ENCODE results near the gene PIH1D2. TPM values are rescaled to one million over a fixed set of nuclear protein-coding genes. Genes with fewer than 3 reads are reported as not detected.

The PIH1D2 gene
- total RNA-seq, 1 experiment from 2014 or later: 2.8 TPM

GRCh38 chr11:112042961-112043304, 30.9 kb downstream of the PIH1D2 start:
- Histone ChIP-seq H3K4me3 (ENCODE audit: low read depth, low read length, poor library complexity, severe bottlenecking) (no peak overlapping the region), H3K9me3 (ENCODE audit: low read depth, low read length, poor library complexity, severe bottlenecking) (no peaks in the 10 kb centered on the region), H3K36me3 (ENCODE audit: insufficient read depth, low read length, poor library complexity, severe bottlenecking) (peaks cover 57% of the 10 kb centered on the region), H3K27ac (ENCODE audit: low read depth, low read length, poor library complexity, severe bottlenecking) (peak overlapping the region; percentile 4), H3K27me3 (replicated peaks; ENCODE audit: insufficient read depth, low read depth, low read length, poor library complexity) (no peaks in the 10 kb centered on the region), H3K4me1 (ENCODE audit: insufficient read depth, low read length, poor library complexity, severe bottlenecking) (peaks cover 3% of the 10 kb centered on the region)
- ChIA-PET POLR2A (ENCODE audit: low non-redundant PET) (interaction anchor here (0.6 kb wide), 1 partner anchor 105 kb away, joined by 13 read pairs; no protein-coding TSS in a partner anchor), CTCF (no interaction called here)
- intact Hi-C loops (cut with micrococcal nuclease; ENCODE audit: unreplicated experiment): no loop called here
- no TSS peak for BruUV-seq (replicated peaks)
- DNase-seq (ENCODE audit: low spot score): no peak
- no peak for TF ChIP-seq CTCF (conservative IDR thresholded peaks at IDR 0.05; ENCODE audit: low read depth, low read length)
- no peak for TF ChIP-seq EZH2 (IDR thresholded peaks at IDR 0.05; ENCODE audit: borderline replicate concordance, low read depth, low read length, poor library complexity, severe bottlenecking)

- ChIA-PET POLR2A (ENCODE audit: low non-redundant PET) (interaction anchor here (0.6 kb wide), 1 partner anchor 104 kb away, joined by 13 read pairs; no protein-coding TSS in a partner anchor), CTCF (no interaction called here)
- no TSS peak for BruUV-seq (replicated peaks)
Measured at GRCh38 chr11:112042161-112042960, 31.5 kb downstream of the PIH1D2 start.

GRCh38 chr11:112037527-112037926, 36.3 kb downstream of the PIH1D2 start:
- TF ChIP-seq EZH2 (IDR thresholded peaks at IDR 0.05; ENCODE audit: borderline replicate concordance, low read depth, low read length, poor library complexity, severe bottlenecking) (no peak), CTCF (conservative IDR thresholded peaks at IDR 0.05; ENCODE audit: low read depth, low read length) (no peak)
- BruUV-seq (replicated peaks): no TSS peak
- Histone ChIP-seq H3K9me3 (ENCODE audit: low read depth, low read length, poor library complexity, severe bottlenecking) (no peaks in the 10 kb centered on the region), H3K4me3 (ENCODE audit: low read depth, low read length, poor library complexity, severe bottlenecking) (no peak overlapping the region), H3K27ac (ENCODE audit: low read depth, low read length, poor library complexity, severe bottlenecking) (no peak overlapping the region), H3K36me3 (ENCODE audit: insufficient read depth, low read length, poor library complexity, severe bottlenecking) (peaks cover 57% of the 10 kb centered on the region), H3K4me1 (ENCODE audit: insufficient read depth, low read length, poor library complexity, severe bottlenecking) (no peaks in the 10 kb centered on the region), H3K27me3 (replicated peaks; ENCODE audit: insufficient read depth, low read depth, low read length, poor library complexity) (no peaks in the 10 kb centered on the region)
- DNase-seq (ENCODE audit: low spot score): no peak
- intact Hi-C loops (cut with micrococcal nuclease; ENCODE audit: unreplicated experiment): no loop called here
- ChIA-PET CTCF (no interaction called here), POLR2A (ENCODE audit: low non-redundant PET) (interaction anchor here (0.5 to 0.7 kb wide), 2 partner anchors 144 to 602 kb away, joined by 3 read pairs; no protein-coding TSS in a partner anchor)

More at GRCh38 chr11:112042161-112042960, 31.5 kb downstream of the PIH1D2 start:
- Histone ChIP-seq H3K36me3 (ENCODE audit: insufficient read depth, low read length, poor library complexity, severe bottlenecking) (peaks cover 63% of the 10 kb centered on the region), H3K4me1 (ENCODE audit: insufficient read depth, low read length, poor library complexity, severe bottlenecking) (peaks cover 3% of the 10 kb centered on the region), H3K9me3 (ENCODE audit: low read depth, low read length, poor library complexity, severe bottlenecking) (no peaks in the 10 kb centered on the region), H3K4me3 (ENCODE audit: low read depth, low read length, poor library complexity, severe bottlenecking) (no peak overlapping the region), H3K27me3 (replicated peaks; ENCODE audit: insufficient read depth, low read depth, low read length, poor library complexity) (no peaks in the 10 kb centered on the region), H3K27ac (ENCODE audit: low read depth, low read length, poor library complexity, severe bottlenecking) (peak overlapping the region; percentile 4)
- TF ChIP-seq CTCF (conservative IDR thresholded peaks at IDR 0.05; ENCODE audit: low read depth, low read length): no peak
- TF ChIP-seq EZH2 (IDR thresholded peaks at IDR 0.05; ENCODE audit: borderline replicate concordance, low read depth, low read length, poor library complexity, severe bottlenecking): no peak
- intact Hi-C loops (cut with micrococcal nuclease; ENCODE audit: unreplicated experiment): no loop called here
- DNase-seq (ENCODE audit: low spot score): peak; percentile 33

All from A673 (cell line).